GM21526 (cell line): Measurements from ENCODE around the gene IGLL5.

Experiments used
- ATAC-seq: cut with Tn5 transposase; IDR thresholded peaks from one replicate; pipeline ENCODE4 v1.9.1; 2021; ENCODE audit warnings: moderate library complexity; ENCODE audit not compliant: unreplicated experiment, low FRiP score

IGLL5 gene

GRCh38 chr22:22858559-22858937 is 29.1 kb upstream of the IGLL5 start:
- ATAC-seq = no peak

GRCh38 chr22:22863001-22863400 is 24.6 kb upstream of the IGLL5 start:
- no peak for ATAC-seq

- peak; percentile 77 for ATAC-seq
These were observed 22.1 kb upstream of the IGLL5 start for GRCh38 chr22:22865311-22866072.

GRCh38 chr22:22866381-22867111 is 21.1 kb upstream of the IGLL5 start:
- no peak for ATAC-seq

GRCh38 chr22:22867996-22868715 is 19.5 kb upstream of the IGLL5 start:
- ATAC-seq = no peak

- ATAC-seq = no peak
These were observed 16.8 kb upstream of the IGLL5 start for GRCh38 chr22:22870577-22871404.

- ATAC-seq = no peak
These were observed 15.9 kb upstream of the IGLL5 start for GRCh38 chr22:22871536-22872278.

- ATAC-seq = no peak
These were observed 14.6 kb upstream of the IGLL5 start for GRCh38 chr22:22872722-22873708.

- ATAC-seq = no peak
These were observed 9.9 kb upstream of the IGLL5 start for GRCh38 chr22:22877523-22878210.

- ATAC-seq = no peak
These were observed 9.4 kb upstream of the IGLL5 start for GRCh38 chr22:22878211-22878570.

GRCh38 chr22:22878801-22879674 is 8.6 kb upstream of the IGLL5 start:
- ATAC-seq = no peak

- ATAC-seq = no peak
These were observed 7.9 kb upstream of the IGLL5 start for GRCh38 chr22:22879675-22880155.

- no peak for ATAC-seq
These were observed 7.0 kb upstream of the IGLL5 start for GRCh38 chr22:22880645-22881044.

GRCh38 chr22:22881116-22882000 is 6.3 kb upstream of the IGLL5 start:
- ATAC-seq = no peak

- no peak for ATAC-seq
These were observed 5.4 kb upstream of the IGLL5 start for GRCh38 chr22:22882033-22882717.
